ENCODE data around the gene PLCL2.
"Not testable (repeated sequence)": the region's sequence is repeated elsewhere in the genome, so short reads cannot be mapped to it uniquely, and the experiment has no call there.

PLCL2 gene

GRCh38 chr3:16940769-16941700 lies 56.3 kb downstream of the PLCL2 start:
- Histone ChIP-seq H3K27ac (no peak overlapping the region), H3K4me3 (no peak overlapping the region)
- no peak for TF ChIP-seq CTCF (IDR thresholded peaks at IDR 0.05)
- no peak for DNase-seq (ENCODE audit: low spot score)

- DNase-seq (ENCODE audit: low spot score): no peak
- H3K4me3 ChIP-seq: no peak overlapping the region
- no peak for TF ChIP-seq CTCF (IDR thresholded peaks at IDR 0.05)
- no peak overlapping the region for H3K27ac ChIP-seq
These were observed 58.2 kb downstream of the PLCL2 start for GRCh38 chr3:16942955-16943354.

GRCh38 chr3:16943857-16944256 lies 59.1 kb downstream of the PLCL2 start:
- H3K4me3 ChIP-seq: no peak overlapping the region
- no peak overlapping the region for H3K27ac ChIP-seq
- TF ChIP-seq CTCF (IDR thresholded peaks at IDR 0.05): no peak
- DNase-seq (ENCODE audit: low spot score): no peak

GRCh38 chr3:16944356-16944755 lies 59.6 kb downstream of the PLCL2 start:
- no peak for DNase-seq (ENCODE audit: low spot score)
- Histone ChIP-seq H3K4me3 (no peak overlapping the region), H3K27ac (no peak overlapping the region)
- TF ChIP-seq CTCF (IDR thresholded peaks at IDR 0.05): no peak

- TF ChIP-seq CTCF (IDR thresholded peaks at IDR 0.05): no peak
- no peak overlapping the region for H3K4me3 ChIP-seq
- DNase-seq (ENCODE audit: low spot score): no peak
- H3K27ac ChIP-seq: no peak overlapping the region
These were observed 60.6 kb downstream of the PLCL2 start for GRCh38 chr3:16945330-16945729.

- DNase-seq (ENCODE audit: low spot score): no peak
- Histone ChIP-seq H3K27ac (no peak overlapping the region), H3K4me3 (no peak overlapping the region)
- no peak for TF ChIP-seq CTCF (IDR thresholded peaks at IDR 0.05)
These were observed 65.5 kb downstream of the PLCL2 start for GRCh38 chr3:16950282-16950681.

- no peak for TF ChIP-seq CTCF (IDR thresholded peaks at IDR 0.05)
- DNase-seq (ENCODE audit: low spot score): no peak
- no peak overlapping the region for H3K27ac ChIP-seq
- H3K4me3 ChIP-seq: no peak overlapping the region
These were observed 66.1 kb downstream of the PLCL2 start for GRCh38 chr3:16950845-16951244.

- not testable (repeated sequence) for DNase-seq (ENCODE audit: low spot score); H3K4me3 ChIP-seq; H3K27ac ChIP-seq
These were observed 73.1 kb downstream of the PLCL2 start for GRCh38 chr3:16957852-16958251.
